Islet precursor cell (in vitro differentiated cells): ENCODE measurements around the gene RPAP3.

ENCODE experiments used
- DNase-seq: peaks from one replicate; pipeline ENCODE4 v3.0.0-alpha.2; 2018

The RPAP3 gene, protein sequence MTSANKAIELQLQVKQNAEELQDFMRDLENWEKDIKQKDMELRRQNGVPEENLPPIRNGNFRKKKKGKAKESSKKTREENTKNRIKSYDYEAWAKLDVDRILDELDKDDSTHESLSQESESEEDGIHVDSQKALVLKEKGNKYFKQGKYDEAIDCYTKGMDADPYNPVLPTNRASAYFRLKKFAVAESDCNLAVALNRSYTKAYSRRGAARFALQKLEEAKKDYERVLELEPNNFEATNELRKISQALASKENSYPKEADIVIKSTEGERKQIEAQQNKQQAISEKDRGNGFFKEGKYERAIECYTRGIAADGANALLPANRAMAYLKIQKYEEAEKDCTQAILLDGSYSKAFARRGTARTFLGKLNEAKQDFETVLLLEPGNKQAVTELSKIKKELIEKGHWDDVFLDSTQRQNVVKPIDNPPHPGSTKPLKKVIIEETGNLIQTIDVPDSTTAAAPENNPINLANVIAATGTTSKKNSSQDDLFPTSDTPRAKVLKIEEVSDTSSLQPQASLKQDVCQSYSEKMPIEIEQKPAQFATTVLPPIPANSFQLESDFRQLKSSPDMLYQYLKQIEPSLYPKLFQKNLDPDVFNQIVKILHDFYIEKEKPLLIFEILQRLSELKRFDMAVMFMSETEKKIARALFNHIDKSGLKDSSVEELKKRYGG

DNA sequence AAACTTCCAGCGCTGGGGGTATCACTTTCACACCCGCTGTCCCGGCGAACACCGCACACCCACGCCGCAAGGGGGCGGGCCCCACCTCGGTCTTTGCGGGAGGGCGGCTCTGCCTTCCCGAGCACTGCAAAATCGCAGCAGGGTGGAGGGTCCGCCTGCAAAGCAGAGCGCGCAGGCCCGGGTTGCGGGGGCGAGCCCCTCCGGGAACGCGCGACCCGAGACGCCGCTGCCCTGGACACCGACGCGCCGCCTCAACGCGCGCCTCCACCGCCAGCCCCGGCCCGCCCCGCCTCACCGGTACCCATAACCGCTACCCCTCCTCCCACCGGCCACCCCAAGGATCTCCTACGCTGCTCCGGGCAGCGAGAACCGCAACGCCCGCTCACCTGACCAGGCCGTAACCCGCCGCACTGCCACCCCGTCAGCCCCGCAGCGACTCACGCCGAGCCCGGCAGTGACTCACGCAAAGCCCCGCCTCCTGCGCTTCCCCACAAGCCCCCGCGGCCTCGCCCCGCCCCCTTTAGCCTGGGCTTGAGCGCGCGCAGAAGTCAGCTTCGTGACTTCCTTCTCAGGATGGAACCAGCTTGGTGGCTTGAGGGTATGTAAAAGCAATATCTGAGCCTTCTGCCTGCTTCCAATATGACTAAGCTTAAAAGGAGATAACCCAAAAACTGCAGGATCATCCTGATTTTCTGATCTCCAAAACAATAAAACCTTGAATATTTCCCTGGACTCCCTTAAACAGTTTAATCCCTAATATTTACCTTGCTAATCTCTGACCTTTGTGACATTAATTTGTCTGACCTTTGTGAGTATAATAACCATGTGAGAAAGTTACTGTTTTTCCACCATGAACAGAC lies at the start of gene RPAP3:
Gene RPAP3 (minus strand): TSS at position 465 of the 860 bp plus-strand sequence. CDS start 3,190 bp downstream, outside the sequence.
- peak; percentile 99 for DNase-seq

DNA sequence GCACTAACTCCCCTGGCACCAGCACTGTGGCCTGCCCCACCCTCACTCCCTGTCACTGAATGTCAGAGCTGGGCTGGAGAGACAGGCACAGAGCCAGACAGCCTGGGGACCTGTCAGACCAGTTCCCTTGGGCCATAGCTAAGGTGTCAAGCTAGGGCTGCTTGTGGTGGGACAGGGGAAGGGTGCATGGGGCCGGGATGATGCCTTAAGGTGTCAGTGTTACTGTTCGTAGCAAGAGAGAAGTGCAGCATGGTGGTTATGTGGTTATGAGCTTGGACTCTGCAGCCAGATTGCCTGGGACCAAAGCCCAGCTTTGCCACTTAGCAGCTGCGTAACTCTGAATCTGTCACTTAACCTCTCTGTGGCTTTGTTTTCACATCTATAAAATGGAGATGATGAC lies 49.1 kb upstream of the RPAP3 start:
- DNase-seq = peak; percentile 82

DNA sequence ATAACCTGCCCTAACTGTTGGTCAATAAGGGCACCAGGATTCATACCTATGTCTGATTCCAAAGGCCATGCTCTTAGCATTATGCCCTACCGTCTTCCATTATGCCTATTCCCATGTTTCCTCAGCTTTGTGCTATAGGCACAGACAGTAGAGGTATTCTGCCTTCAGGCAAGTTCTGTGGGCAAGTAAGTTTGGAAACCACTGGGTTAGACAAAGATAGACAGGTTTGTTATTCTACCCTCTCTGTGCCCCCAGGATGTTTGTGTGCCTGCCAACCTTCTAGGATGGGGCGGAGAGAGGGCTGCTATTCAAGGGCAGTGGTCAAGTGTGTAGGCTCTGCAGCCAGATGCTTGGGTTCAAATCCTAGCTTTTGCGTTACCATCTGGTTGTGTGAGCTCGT lies 48.3 kb upstream of the RPAP3 start:
- DNase-seq = no peak

DNA sequence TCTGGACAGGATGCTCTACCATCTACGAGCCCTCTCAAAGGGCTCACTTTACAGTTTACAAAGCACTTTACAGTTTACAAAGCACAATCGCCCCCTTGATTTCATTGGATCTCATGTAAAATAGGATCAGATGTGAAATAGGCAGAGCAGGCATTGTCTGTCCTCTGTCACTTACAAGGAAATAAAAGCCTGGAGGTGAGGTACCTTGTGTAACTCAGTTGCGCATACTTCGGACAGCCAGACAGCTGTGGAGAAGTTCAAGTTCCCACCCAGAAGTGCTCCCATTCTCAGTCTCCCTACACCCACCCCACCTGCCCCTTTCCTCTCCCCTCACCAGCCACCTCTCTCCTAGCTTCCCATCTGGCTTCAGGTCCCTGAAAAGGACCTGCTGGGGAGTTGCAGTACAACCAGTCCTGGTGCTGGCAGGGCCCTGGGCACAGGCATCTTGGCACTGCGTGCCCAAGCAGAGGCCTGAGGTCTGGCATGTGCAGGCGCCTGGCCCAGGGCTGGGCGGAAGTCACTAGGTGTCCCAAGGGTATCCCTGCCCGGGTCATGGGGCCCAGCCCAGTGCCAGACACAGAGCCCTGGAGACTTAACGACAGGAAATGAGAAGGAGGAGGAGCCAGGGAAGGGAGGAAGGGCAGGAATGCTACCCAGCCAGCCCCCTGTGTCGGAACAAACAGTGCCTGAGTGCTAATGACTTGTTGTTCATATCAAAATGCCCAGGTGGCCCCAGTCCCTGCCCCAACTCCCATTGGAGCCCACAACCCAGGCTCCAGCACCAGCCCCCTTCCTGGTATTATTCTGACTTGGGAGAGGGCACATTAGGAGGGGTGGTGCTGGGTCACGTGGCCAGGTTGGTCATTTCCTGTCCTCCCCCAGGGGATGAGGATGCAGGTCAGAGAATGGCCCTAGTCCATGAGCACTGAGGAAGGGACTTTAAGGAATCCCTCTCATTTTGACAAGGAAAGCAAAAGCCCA lies 47.5 kb upstream of the RPAP3 start:
- DNase-seq = peak; percentile 92

DNA sequence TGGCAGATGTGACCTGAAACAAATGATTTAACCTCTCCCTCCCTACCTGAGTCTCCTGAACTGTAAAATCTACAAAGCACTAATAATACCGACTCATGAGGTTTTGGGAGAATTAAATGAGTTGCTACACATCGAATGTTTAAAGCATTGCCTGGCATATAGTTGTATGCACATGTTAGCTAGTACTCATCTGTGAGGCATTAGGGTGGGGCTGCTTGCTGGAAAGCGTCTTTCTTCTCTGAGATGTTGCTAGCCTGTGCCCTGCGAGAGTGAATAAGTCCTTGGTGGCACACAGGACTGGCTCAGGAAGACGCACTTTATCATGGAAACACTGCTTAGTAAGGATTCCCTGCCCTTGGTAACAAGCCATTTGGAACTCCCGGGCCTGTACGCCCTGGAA lies 46.7 kb upstream of the RPAP3 start:
- DNase-seq = no peak

DNA sequence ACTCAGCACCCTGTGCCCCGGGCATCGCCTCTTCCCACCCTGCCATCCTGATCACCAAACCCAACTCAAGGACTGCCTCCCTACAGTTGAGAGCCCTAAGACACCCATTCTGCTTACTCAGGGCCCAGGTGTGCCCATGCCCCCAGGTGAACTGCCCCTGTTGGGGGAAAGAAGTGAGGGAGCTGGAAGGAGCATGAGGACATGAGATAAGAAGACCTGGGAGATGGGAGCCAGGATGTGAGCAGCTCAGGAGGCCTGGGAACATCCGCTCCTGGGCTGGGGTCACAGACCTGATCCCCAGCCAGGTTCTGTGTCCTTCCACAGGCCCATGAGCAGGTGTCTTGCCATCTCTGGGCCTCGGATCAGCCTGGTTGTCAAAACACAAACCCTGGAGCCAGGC lies 46.3 kb upstream of the RPAP3 start:
- no peak for DNase-seq

DNA sequence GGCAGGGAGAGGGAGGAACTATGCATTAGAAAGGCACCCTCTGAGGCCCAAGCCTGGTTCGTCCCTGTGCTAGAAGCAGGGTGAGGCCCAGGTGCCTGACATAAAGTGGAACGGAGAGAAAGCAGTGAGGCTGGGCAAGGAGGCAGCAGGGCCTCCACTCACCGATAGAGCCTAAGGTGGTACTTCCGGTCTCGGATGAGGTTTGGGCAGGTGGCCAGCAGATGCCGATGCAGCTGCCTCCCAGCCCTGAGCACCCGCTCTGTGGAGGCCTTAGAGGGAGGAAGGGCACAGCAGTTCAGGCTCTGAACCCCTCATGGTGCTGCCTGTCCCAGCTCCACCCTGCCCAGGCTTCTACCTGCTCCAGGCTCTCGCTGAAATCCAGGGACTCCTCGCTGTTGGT lies 45.7 kb upstream of the RPAP3 start:
- no peak for DNase-seq

DNA sequence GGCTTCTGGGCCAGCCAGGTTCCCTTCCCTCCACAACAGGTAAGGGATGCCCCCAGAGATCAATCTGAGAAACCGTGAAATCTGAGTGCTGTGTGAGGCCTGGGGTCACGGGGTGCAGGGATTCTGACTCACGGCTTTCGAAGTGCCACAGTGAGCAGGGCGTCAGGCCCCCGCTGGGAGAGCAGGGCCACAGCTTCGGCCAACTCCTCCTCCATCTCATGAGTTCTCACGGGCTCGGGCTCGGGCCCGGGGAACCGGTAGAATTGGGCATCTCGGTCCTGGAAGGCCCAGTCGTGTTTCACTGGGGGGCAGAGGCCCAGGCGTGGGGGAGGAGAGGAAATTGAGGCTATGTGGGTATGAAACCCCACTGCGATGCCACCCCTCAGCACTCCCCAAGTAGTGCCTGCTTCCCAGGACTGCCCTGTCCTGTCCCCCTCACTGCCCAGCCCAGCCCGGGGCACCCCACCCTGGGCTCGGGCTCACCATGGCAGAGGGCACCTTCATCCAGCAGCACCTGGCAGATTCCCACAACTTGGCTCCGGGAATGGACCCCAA lies 45.2 kb upstream of the RPAP3 start:
- no peak for DNase-seq

DNA sequence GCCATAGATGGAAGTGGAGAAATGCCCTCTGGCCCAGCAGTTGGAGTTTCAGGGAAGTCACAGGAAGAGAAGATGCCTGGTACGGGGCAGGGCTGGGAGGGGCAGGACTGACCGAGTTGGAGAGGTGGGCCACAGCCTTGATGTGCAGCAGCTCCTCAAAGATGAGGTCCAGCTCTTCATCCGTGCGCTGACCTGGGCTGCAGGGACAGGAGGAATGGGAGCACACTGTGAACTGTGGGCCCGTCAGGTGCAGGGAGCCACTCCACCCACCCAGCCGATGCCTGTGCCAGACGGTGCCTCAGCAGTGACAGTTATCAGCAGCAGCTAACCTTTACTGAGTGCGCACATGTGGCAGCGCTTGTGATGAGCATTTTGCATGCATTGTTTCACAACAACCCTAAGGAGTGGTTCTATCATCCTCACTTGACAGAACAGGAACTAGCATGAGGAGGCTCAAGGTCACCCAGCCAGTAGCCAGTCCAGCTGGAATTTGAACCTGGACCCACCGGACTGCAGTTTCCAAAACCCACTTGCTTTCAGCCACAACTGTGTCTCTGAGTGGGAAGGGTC lies 44.5 kb upstream of the RPAP3 start:
- no peak for DNase-seq

DNA sequence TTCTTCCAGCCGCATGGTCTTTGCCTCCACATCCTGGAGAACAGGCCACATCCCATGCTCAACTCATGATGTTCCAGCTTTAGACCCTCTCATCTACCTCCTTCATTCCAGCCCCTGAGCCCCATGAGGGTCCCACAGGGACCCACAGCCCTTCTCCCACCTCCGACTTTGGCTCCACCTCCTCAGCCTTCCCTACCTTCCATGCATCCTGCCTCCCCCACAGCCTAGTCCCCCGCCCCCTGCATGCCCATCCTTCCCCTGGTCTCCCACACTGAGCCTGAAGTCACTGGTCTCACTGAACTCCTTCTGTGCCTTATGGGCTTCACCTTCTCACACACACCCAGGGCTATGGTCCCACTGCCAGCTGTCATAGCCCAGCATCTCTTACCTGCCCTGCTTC lies 43.1 kb upstream of the RPAP3 start:
- no peak for DNase-seq

DNA sequence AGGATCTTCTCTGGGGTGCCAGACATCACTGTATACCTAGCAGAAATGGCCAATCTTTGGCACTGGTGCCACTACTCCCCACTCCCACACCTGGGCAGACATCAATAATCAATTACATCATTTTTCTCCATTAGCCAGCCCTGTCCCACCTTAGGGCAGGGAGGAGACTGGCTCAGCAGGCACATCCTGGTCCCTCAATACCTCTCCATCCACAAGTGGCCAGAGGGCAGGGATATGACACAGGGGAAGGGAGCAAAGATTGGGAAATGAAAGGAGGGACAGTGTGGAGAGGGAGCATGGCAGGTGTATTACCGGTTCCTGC lies 42.6 kb upstream of the RPAP3 start:
- no peak for DNase-seq

DNA sequence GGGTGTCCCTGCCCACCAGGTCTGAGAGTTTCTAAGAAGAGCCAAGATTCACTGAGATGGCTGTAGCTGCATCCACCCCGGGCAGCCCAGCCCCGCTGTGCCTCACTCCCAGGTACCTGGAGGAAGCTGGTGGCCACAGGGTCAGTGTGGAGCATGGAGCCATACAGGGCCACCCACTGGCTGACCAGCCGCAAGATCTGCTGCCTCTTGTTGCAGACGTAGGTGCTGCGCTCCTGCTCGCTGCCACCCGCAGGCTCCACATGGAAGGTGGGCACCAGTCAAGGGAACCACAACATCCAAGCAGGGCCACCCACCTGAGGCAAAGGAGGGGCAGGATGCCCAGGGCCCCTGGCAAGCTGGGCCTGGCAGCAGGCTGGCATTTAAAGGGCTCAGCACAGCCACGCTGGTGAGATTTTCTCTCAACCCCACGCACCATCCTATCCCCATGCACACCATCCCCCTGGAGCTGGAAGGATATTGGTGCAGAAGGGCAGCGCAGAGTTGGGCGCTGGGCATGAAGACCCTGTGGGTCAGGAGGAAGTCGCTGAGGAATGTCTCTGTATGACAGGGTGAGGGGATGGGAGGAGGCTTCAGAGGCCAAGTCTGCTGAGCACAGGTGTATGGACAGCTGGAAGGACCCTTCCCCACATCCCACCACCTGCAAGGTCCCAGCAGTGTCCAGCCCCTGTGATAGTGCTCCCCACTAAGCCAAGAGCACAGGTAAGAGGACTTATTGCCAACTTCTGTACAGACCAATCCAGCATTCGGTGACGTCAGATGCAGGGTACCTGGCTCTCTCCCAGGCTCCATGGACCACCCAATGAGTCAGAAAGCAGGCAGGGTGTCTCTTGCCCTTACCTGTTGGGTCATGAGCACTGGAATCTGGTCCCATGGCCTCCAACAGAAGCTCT lies 42.0 kb upstream of the RPAP3 start:
- no peak for DNase-seq

DNA sequence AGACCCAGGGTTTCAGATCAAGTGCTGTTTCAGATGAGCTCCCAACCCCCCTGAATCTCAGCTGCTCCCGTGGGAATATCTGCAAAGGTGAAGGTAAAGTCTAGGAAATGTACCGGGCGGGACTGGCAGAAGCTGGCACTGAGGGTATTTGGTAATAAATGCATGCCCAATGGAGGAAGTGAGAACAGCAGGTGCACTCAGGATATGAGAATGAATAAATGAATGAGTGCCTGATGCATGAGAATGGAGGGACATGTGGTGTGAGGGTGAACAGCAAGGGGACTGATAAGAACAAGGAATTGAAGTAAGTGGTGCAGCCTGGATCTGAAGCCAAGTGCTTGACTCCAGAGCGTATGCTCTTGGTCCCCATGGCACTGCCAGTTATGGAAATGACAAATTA lies 41.3 kb upstream of the RPAP3 start:
- no peak for DNase-seq

DNA sequence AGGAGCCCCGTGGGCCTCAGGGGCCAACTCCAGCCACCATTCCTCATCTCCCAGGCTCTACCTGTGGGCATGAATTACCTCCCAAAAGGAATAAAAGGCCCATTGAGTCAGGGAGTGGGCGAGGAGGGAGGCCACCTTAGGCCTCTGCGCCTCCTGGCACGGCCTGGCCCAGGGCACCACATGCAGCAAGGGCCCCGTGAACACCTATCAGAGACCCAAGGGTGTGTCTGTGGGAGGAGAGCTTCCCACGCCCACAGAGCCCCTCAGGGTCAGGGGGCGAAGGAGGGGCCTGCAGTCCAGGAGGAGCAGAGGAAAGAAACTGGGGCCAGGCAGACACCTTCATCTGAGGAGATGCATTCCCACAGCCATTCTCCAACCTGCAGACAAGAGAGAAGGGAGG lies 40.7 kb upstream of the RPAP3 start:
- no peak for DNase-seq

DNA sequence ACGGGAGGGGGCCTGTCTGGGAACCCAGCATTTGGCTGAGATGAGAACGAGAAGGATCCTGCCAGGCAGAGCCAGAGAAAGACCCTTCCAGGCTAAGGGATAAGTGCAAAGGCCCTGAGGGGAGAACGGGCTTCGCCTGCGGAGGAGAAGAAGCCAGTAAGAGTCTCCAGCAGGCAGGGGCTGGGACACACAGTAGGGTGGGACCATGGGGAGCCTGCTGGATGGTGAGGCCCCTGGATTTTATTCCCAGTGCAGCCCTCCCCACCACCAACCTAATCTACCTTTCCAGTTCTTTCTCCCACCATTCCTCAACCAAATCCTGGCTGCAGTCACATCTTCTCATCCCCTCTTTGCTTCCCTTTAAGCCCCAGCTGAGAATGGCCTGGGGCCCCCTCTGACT lies 40.2 kb upstream of the RPAP3 start:
- DNase-seq = no peak

DNA sequence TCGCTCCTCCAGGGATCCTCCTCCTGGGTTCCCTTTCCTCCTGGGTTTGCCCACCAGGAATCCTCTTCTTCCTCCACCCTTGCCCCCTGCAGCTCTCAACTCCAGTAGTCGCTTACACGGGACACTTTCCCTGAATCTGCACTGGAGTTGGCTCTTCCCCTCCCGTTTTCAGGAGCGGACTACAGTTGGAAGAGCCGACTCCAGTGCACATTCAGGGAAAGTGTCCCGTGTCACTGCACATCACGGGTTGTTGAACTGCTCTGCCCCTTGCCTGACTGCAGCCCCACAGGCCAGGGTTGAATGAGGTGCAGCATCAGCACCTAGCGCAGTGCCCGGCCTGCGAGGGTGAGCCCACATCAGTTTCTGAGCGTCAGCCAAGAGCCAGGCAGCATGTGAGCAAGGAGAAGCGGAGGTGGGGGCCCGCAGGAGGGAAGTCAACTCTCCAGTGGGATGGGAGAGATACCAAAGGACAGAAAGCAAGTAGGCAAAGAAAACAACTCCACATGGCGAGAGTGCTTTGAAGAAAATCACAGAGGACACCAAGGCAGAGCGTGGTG lies 39.7 kb upstream of the RPAP3 start:
- DNase-seq = no peak

DNA sequence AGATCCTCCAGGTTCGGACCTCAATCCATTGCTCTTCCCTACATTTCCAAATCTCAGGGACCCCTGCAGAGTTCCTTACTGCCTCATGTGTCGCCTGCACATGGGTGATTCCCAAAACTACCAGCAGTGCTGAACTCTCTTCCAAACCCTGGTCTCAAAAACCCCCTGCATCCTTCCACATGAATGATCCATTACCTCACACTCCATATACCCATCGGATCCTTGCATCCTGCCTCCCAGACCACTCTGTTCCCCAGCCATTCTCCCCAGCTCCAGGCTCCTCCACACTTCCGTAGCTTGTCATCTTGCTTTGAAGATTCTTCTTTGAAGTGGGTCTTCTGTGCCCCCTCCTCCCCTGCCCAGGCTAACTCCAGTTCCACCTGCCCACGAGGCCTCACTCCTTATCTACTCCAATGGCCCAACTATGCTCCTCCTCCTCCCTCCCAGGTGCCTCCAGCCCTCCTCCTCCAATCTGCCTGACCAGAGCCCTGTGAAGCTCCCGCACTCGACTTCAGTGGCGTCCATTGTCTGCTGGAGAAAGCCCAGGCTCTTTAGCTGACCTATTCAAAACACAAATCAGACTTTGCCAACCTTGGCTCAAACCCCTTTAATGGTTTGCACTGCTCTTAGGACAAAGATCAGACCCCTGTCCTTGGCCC lies 39.1 kb upstream of the RPAP3 start:
- no peak for DNase-seq

DNA sequence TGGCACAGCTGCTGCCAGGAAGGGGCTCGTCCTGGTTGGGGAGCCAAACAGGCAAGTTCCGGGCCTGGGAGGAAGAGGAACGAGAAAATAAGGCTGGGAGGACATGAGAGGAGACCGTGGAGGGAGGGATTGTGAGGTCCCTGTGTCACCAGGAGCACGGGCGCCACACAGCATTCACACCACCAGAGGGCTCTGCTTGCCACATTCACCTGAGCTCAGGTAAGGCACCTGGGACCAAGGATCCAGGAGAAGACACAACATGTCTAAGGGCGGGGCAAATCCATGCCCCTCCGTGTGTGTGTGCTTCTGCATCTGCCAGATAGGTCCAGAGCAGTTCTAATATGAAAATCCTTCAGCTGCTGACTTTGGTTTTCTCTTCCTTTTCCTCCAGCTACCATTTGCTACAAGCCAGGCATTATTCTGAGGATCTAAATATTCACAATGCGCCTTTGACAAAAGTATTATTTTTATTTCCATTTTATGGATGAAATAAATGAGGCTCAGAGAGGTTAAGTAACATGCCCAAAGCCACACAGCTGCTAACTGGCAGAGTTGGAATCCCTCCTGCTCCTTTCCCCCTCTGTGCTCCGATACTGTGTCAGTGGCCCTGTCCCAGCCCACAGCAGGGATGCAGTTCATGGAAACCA lies 38.3 kb upstream of the RPAP3 start:
- peak; percentile 93 for DNase-seq

DNA sequence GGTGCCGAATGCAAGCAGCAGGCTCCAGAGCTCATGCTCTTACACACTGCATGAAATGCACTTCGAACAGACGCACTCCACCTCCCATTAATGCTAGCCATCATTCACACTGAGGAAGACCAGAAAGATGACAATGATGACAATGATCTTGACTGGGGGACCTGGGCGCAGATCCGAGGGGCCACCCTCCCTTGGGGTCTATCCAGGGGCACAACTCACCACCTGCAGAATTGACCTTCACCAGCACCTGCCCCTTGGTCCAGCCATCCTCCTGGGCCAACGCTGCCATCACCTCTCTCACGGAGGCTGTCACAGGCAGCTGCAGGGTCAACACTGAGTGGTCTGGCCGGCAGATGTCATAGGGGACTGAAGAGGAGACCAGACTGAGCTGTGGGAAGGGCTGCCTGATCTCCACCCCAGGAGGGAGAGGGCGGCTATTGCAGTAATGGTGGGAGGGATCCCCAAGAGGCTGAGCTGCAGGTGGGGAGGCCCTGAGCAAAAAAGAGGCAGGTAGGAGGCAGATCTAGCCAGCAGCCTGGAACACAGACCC lies 37.6 kb upstream of the RPAP3 start:
- DNase-seq = no peak
